AG04450 (cell line): ENCODE results near the gene FBXO44. TPM values are rescaled to one million over a fixed set of nuclear protein-coding genes. Genes with fewer than 3 reads are reported as not detected.

Experiments
- CTCF ChIA-PET: fragments of 300-600, 350-600 bp; formaldehyde crosslinking; extraction: SDS; loops from one replicate; lab custom pipeline; 2022; ENCODE audit warnings: antibody characterized with exemption, inconsistent platforms; lab: Charles Lee
- POLR2A ChIA-PET: fragments of 350-600 bp; formaldehyde crosslinking; extraction: SDS; loops from one replicate; lab custom pipeline; 2021; ENCODE audit warnings: antibody characterized with exemption, inconsistent platforms; lab: Yijun Ruan, JAX
- DNase-seq: peaks from one replicate; pipeline ENCODE4 v3.0.0-alpha.2; 2011; ENCODE audit warnings: low read depth, low spot score
- H3K27ac ChIP-seq: one replicate; pipeline ENCODE4 v1.5.1; 2012; ENCODE audit warnings: low read depth, low read length, control low read depth
- H3K27me3 ChIP-seq: one replicate; pipeline ENCODE4 v1.6.0; 2012; ENCODE audit warnings: low read length; ENCODE audit not compliant: control insufficient read depth, insufficient read depth
- H3K4me3 ChIP-seq: 2 replicates; pipeline ENCODE4 v1.5.1; 2011; ENCODE audit warnings: mild to moderate bottlenecking, low read depth, low read length, control low read depth
- H3K9me3 ChIP-seq: 2 replicates; pipeline ENCODE4 v1.5.1; 2012; ENCODE audit warnings: low read length; ENCODE audit not compliant: control insufficient read depth, insufficient read depth
- CTCF ChIP-seq: IDR thresholded peaks from 2 replicates; pipeline ENCODE4 v1.5.1; 2011; ENCODE audit warnings: low read depth, low read length, control low read depth, inconsistent platforms
- polyA plus RNA-seq: library from polyadenylated mRNA; depleted of rRNA; stranded (reverse); fragments of >200 nt; gene quantifications from 2 replicates; pipeline ENCODE4 v1.2.3, GENCODE V29; 2011

The FBXO44 gene
- polyA plus RNA-seq, 1 experiment, result 12.3 TPM

GRCh38 chr1:11626551-11626950 is 28.1 kb upstream of the FBXO44 start:
- ChIA-PET POLR2A (no interaction called here), CTCF (no interaction called here)
- no peak overlapping the region for H3K4me3 ChIP-seq
- no peak for TF ChIP-seq CTCF
- no peaks in the 10 kb centered on the region for H3K9me3 ChIP-seq
- H3K27ac ChIP-seq, result no peak overlapping the region
- no peak for DNase-seq
- peaks cover 2% of the 10 kb centered on the region for H3K27me3 ChIP-seq

GRCh38 chr1:11628767-11629166 is 25.9 kb upstream of the FBXO44 start:
- no peak overlapping the region for H3K4me3 ChIP-seq
- H3K27me3 ChIP-seq, result peaks cover 2% of the 10 kb centered on the region
- TF ChIP-seq CTCF, result no peak
- H3K9me3 ChIP-seq, result no peaks in the 10 kb centered on the region
- ChIA-PET CTCF (interaction anchor here (0.7 kb wide), 1 partner anchor 226 kb away, joined by 3 read pairs; no protein-coding TSS in a partner anchor), POLR2A (no interaction called here)
- no peak for DNase-seq
- H3K27ac ChIP-seq, result no peak overlapping the region

GRCh38 chr1:11629184-11630016 is 25.3 kb upstream of the FBXO44 start:
- Histone ChIP-seq H3K27me3 (peaks cover 2% of the 10 kb centered on the region), H3K4me3 (no peak overlapping the region), H3K9me3 (no peaks in the 10 kb centered on the region), H3K27ac (no peak overlapping the region)
- ChIA-PET POLR2A (no interaction called here), CTCF (no interaction called here)
- no peak for TF ChIP-seq CTCF
- no peak for DNase-seq

- Histone ChIP-seq H3K9me3 (no peaks in the 10 kb centered on the region), H3K4me3 (no peak overlapping the region), H3K27me3 (peaks cover 8% of the 10 kb centered on the region), H3K27ac (no peak overlapping the region)
- no peak for TF ChIP-seq CTCF
- ChIA-PET POLR2A (interaction anchor here (0.6 kb wide), 1 partner anchor 1143 kb away, joined by 6 read pairs; no protein-coding TSS in a partner anchor), CTCF (interaction anchor here (3.6 to 5.6 kb wide), 2 partner anchors 9 to 393 kb away, joined by 20 to 28 read pairs; no protein-coding TSS in a partner anchor)
- no peak for DNase-seq
Observed at GRCh38 chr1:11634365-11635192, 20.1 kb upstream of the FBXO44 start.
